ENCODE data around the gene SMG1.
"Not testable (repeated sequence)": the region's sequence is repeated elsewhere in the genome, so short reads cannot be mapped to it uniquely, and the experiment has no call there.

Gene SMG1

DNA sequence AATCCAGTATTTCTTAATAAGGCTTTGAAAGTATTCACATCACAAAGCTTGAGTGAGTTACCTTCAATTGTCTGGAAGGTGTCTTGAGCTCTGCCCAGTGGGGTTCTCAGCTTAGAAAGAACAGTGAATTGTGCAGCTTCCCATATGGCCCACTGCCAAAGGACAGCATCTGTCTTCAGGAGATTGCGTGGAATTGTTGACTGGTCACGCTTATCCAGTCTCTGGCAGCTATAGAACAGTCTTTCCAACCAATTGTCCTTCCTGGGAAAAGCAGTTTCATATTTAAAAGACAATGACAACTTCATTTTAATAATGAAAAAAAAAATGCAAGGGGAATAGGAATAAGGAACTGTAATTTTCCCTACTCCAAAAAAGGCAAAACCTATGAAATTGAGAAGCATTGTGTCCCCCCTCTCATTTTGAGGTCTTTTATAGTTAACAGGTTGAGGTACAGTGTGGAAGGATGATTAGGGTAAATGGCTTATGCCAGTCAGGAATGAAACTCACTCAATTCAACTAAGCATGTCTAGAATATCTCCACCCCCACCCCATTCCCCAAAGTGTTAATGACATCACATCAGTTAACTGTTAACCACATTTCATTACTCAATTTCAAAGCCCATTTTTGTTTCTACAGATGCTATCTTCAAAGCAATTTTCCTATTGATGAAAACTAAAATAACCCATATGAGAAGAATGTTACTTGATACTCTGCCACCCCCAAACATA is 57.0 kb downstream of the SMG1 start:
- peak; percentile 10 for DNase-seq (ENCODE audit: extremely low read depth, low read depth)
- not testable (repeated sequence) for H3K4me3 ChIP-seq (replicated peaks; ENCODE audit: low read depth, low read length)

DNA sequence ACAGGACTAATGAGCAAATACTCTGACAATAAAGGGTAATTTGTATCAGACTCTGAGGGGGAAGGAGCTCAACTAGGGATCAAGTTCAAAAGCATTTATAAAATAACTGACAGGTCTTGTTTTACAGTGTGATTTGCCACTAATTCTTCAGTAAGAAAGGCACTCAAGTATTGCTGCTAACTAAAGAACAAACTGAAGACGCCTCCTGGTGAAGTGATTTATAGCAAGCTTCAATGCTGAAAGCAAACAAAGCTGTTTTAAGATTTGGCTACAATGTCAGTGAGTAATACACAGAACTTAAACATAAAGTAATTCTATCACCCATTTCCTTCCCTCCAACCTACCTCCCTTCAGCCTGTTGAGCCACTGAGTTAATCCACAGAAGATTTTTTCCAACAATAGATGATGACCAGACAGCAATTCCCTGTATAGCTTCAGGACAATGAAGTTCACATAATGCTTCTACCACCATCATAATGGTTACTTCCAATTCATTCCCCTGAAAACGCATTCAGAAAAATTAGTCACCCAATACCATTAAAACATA is 59.9 kb downstream of the SMG1 start:
- not testable (repeated sequence) for H3K4me3 ChIP-seq (replicated peaks; ENCODE audit: low read depth, low read length)
- DNase-seq (ENCODE audit: extremely low read depth, low read depth) = peak; percentile 14

DNA sequence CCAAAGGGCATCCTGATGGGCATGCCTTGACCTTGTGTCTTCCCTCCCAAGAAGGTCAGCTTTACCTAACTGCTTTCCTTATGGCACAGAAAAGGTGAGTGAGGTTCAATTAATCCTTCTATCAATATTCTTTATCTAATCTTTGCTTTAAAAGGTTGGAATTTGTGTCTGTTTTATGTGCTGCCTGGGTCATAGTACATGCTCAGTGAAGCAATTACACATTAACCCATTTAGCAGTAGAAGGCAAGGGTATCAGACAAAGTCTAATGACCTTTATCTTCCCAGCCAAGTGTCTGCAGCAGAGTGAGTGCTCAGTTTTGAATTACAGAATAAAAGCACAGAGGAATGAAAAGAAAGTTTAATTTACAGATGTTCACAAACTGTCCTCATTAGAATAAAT is 63.3 kb downstream of the SMG1 start:
- H3K4me3 ChIP-seq (replicated peaks; ENCODE audit: low read depth, low read length); DNase-seq (ENCODE audit: extremely low read depth, low read depth): not testable (repeated sequence)

DNA sequence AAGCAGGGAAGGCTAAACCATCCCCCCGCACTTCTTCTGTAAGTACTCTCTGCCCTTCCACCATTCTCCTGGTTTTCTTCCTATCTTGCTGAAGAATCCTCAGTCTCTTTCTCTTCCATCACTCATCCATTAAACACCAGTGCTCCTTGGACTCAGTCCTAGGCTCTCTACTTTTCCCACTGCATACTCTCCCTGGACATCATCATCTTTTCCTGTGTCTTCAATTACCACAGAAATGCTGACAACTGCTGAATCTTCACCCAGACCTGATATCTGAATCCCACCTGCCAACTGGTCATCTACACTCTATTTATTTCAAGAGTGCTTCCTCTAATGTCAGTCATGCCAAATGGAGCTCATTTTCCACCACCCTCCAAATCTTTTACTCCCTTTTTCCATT is 71.0 kb downstream of the SMG1 start:
- TF ChIP-seq, protein P1, sequence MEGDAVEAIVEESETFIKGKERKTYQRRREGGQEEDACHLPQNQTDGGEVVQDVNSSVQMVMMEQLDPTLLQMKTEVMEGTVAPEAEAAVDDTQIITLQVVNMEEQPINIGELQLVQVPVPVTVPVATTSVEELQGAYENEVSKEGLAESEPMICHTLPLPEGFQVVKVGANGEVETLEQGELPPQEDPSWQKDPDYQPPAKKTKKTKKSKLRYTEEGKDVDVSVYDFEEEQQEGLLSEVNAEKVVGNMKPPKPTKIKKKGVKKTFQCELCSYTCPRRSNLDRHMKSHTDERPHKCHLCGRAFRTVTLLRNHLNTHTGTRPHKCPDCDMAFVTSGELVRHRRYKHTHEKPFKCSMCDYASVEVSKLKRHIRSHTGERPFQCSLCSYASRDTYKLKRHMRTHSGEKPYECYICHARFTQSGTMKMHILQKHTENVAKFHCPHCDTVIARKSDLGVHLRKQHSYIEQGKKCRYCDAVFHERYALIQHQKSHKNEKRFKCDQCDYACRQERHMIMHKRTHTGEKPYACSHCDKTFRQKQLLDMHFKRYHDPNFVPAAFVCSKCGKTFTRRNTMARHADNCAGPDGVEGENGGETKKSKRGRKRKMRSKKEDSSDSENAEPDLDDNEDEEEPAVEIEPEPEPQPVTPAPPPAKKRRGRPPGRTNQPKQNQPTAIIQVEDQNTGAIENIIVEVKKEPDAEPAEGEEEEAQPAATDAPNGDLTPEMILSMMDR (IDR thresholded peaks at IDR 0.05; ENCODE audit: low read depth, low read length, missing control alignments) = no peak
- DNase-seq (ENCODE audit: extremely low read depth, low read depth) = no peak
- H3K4me3 ChIP-seq (replicated peaks; ENCODE audit: low read depth, low read length) = no peak overlapping the region

DNA sequence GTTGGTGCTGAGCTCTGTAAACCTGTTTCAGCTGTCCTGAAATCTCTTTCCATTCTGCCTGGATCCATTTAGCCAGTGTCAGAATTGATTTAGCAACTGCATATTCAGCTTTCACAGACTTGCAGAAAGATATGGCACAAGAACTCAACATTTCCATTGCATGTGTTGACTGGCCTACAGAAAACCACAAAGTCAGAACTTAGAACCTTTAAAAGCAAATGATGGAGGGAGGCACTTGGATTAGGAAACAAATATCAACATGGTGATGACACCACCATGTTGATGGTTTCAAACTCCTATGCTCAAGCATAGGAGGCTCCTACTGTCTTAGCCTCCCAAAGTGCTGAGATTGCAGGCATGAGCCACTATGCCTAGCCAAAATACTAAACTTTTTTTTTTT is 72.5 kb downstream of the SMG1 start:
- no peak overlapping the region for H3K4me3 ChIP-seq (replicated peaks; ENCODE audit: low read depth, low read length)
- no peak for DNase-seq (ENCODE audit: extremely low read depth, low read depth)
- TF ChIP-seq, protein P1 (IDR thresholded peaks at IDR 0.05; ENCODE audit: low read depth, low read length, missing control alignments) = no peak

DNA sequence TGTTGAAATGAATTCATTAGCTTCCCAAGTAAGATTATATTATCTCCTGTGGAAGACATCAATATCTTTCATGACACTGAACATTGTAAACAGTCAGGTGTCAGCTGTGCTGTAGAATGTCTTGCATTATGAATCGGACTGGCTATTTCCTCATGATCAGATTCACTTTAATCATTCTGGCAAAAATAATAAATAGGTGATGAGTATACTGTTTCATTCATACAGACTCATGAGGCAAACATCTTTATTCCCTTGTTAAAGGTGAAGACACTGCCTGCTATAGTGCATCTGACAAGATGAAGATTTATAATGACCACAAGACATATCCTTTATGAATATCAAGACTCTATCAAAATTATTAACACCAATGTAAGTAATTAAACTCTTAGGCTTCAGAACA is 73.6 kb downstream of the SMG1 start:
- DNase-seq (ENCODE audit: extremely low read depth, low read depth) = no peak
- H3K4me3 ChIP-seq (replicated peaks; ENCODE audit: low read depth, low read length) = no peak overlapping the region
- TF ChIP-seq, protein P1 (IDR thresholded peaks at IDR 0.05; ENCODE audit: low read depth, low read length, missing control alignments) = no peak

DNA sequence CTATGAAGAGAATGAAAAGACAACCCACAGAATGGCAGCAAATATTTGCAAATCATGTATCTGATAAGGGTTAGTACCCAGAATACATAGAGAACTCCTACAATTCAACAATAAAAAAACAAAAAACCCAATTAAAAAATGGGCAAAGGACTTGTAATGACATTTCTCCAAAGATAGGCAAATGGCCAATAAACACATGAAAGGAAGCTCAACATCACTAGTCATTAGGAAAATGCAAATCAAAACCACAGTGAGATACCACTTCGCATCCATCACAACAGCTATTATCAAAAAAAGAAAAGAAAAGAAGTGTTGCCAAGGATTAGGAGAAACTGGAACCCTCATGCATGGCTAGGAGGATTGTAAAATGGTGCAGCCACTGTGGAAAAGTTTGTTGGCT is 79.8 kb downstream of the SMG1 start:
- no peak for DNase-seq (ENCODE audit: extremely low read depth, low read depth)
- H3K4me3 ChIP-seq (replicated peaks; ENCODE audit: low read depth, low read length) = no peak overlapping the region
- TF ChIP-seq, protein P1 (IDR thresholded peaks at IDR 0.05; ENCODE audit: low read depth, low read length, missing control alignments) = no peak

DNA sequence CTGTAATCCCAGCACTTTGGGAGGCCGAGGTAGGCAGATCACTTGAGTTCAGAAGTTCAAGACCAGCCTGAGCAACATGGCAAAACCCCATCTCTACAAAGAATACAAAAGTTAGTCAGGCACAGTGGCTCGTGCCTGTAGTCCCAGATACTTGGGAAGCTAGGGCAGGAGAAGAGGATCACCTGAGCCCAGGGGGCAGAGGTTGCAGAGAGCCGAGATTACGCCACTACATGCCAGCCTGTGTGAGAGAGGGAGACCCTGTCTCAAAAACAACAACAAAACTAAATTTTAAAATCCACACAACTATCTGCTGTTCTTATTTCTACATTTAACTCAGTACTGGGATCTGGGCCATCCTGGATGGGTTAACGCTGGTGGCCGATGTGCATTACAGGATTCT is 83.6 kb downstream of the SMG1 start:
- DNase-seq (ENCODE audit: extremely low read depth, low read depth) = no peak
- H3K4me3 ChIP-seq (replicated peaks; ENCODE audit: low read depth, low read length) = no peak overlapping the region
- TF ChIP-seq, protein P1 (IDR thresholded peaks at IDR 0.05; ENCODE audit: low read depth, low read length, missing control alignments) = no peak
